Measurements from ENCODE around the gene ANKDD1B. TPM values are rescaled to one million over a fixed set of nuclear protein-coding genes. Genes with fewer than 3 reads are reported as not detected.
A peak's percentile ranks its signal among the peaks of the same experiment; 100 is the strongest.
"Not testable (repeated sequence)": the region's sequence is repeated elsewhere in the genome, so short reads cannot be mapped to it uniquely, and the experiment has no call there.

The ANKDD1B gene
- total RNA-seq = 0.28 TPM

- ATAC-seq = peak; percentile 49
Observed at GRCh38 chr5:75611311-75612225, at the start of gene ANKDD1B. TSS of gene ANKDD1B (plus strand) at chr5:75611453. CDS start at chr5:75611635, 182 bp downstream.

- peak; percentile 61 for ATAC-seq
Observed at GRCh38 chr5:75565991-75566709, 45.1 kb upstream of the ANKDD1B start.

GRCh38 chr5:75566710-75567309 lies 44.4 kb upstream of the ANKDD1B start:
- peak; percentile 95 for ATAC-seq

- no peak for ATAC-seq
Observed at GRCh38 chr5:75567710-75568109, 43.5 kb upstream of the ANKDD1B start.

GRCh38 chr5:75568202-75568601 lies 43.1 kb upstream of the ANKDD1B start:
- ATAC-seq = no peak

- ATAC-seq = no peak
Observed at GRCh38 chr5:75571547-75571946, 39.7 kb upstream of the ANKDD1B start.

GRCh38 chr5:75574791-75575190 lies 36.5 kb upstream of the ANKDD1B start:
- no peak for ATAC-seq

- not testable (repeated sequence) for ATAC-seq
Observed at GRCh38 chr5:75578280-75578679, 33.0 kb upstream of the ANKDD1B start.

- no peak for ATAC-seq
Observed at GRCh38 chr5:75584641-75585040, 26.6 kb upstream of the ANKDD1B start.

- ATAC-seq = no peak
Observed at GRCh38 chr5:75588666-75589065, 22.6 kb upstream of the ANKDD1B start.

- ATAC-seq = no peak
Observed at GRCh38 chr5:75600535-75600934, 10.7 kb upstream of the ANKDD1B start.

GRCh38 chr5:75601567-75601966 lies 9.7 kb upstream of the ANKDD1B start:
- ATAC-seq = no peak

- ATAC-seq = peak; percentile 84
Observed at GRCh38 chr5:75601996-75602395, 9.3 kb upstream of the ANKDD1B start.

- ATAC-seq = peak; percentile 24
Observed at GRCh38 chr5:75603371-75603770, 7.9 kb upstream of the ANKDD1B start.

- ATAC-seq = no peak
Observed at GRCh38 chr5:75603821-75604220, 7.4 kb upstream of the ANKDD1B start.

GRCh38 chr5:75607341-75607740 lies 3.9 kb upstream of the ANKDD1B start:
- ATAC-seq = not testable (repeated sequence)

- ATAC-seq = no peak
Observed at GRCh38 chr5:75608870-75609269, 2.4 kb upstream of the ANKDD1B start.

GRCh38 chr5:75610201-75610600 lies 1.1 kb upstream of the ANKDD1B start:
- no peak for ATAC-seq

GRCh38 chr5:75610859-75611310 lies 368 bp upstream of the ANKDD1B start:
- not testable (repeated sequence) for ATAC-seq

GRCh38 chr5:75612226-75612569 lies 945 bp downstream of the ANKDD1B start:
- ATAC-seq = peak; percentile 12

- ATAC-seq = no peak
Observed at GRCh38 chr5:75612901-75613300, 1.6 kb downstream of the ANKDD1B start.

GRCh38 chr5:75614176-75614575 lies 2.9 kb downstream of the ANKDD1B start:
- ATAC-seq = no peak

- no peak for ATAC-seq
Observed at GRCh38 chr5:75616371-75616881, 5.2 kb downstream of the ANKDD1B start.
